HepG2 (cell line): ENCODE data around the gene MVK. TPM values are rescaled to one million over a fixed set of nuclear protein-coding genes. Genes with fewer than 3 reads are reported as not detected.

Experiments used
- CBX1 ChIP-seq: IDR thresholded peaks from one replicate; pipeline ENCODE4 v1.6.1; 2016; ENCODE audit warnings: antibody characterized with exemption, low read depth
- DPF2 ChIP-seq: sonication (generic); formaldehyde crosslinking; IDR thresholded peaks from 2 replicates; pipeline ENCODE4 v1.4.0; 2020; ENCODE audit warnings: mild to moderate bottlenecking, low read depth, missing genetic modification reagents, borderline replicate concordance
- E2F5 ChIP-seq: sonication (generic); formaldehyde crosslinking; conservative IDR thresholded peaks from 2 replicates; pipeline ENCODE4 v1.4.0; 2020; ENCODE audit warnings: missing genetic modification reagents
- ELK4 ChIP-seq: sonication (generic); formaldehyde crosslinking; IDR thresholded peaks from 2 replicates; pipeline ENCODE4 v1.9.0; 2021; ENCODE audit warnings: missing genetic modification reagents, borderline replicate concordance
- GABPA ChIP-seq, 2 experiments: IDR thresholded peaks; 2 replicates each; pipeline ENCODE4 v1.6.1; 2011 to 2016; ENCODE audit warnings: low read depth in 2 of 2, low read length in 1 of 2, missing biosample characterization in 1 of 2, missing genetic modification characterization in 1 of 2
- HMG20B ChIP-seq: conservative IDR thresholded peaks from 2 replicates; pipeline ENCODE4 v1.6.1; 2016; ENCODE audit warnings: missing genetic modification reagents, missing compliant biosample characterization
- IRF9 ChIP-seq: sonication (generic); formaldehyde crosslinking; IDR thresholded peaks from 2 replicates; pipeline ENCODE4 v1.8.0; 2022; ENCODE audit warnings: missing genetic modification reagents, mild to moderate bottlenecking, borderline replicate concordance
- JUN ChIP-seq: sonication (generic); formaldehyde crosslinking; IDR thresholded peaks from 2 replicates; pipeline ENCODE4 v1.4.0; 2020; ENCODE audit warnings: mild to moderate bottlenecking, missing genetic modification reagents
- KDM4B ChIP-seq: sonication (generic); formaldehyde crosslinking; IDR thresholded peaks from 2 replicates; pipeline ENCODE4 v1.4.0; 2020; ENCODE audit warnings: missing genetic modification reagents
- MAFG ChIP-seq: sonication (generic); formaldehyde crosslinking; IDR thresholded peaks from 2 replicates; pipeline ENCODE4 v1.5.1; 2020; ENCODE audit warnings: mild to moderate bottlenecking, missing genetic modification reagents
- MED8 ChIP-seq: sonication (generic); formaldehyde crosslinking; IDR thresholded peaks from 2 replicates; pipeline ENCODE4 v1.8.1; 2023; ENCODE audit warnings: mild to moderate bottlenecking, missing genetic modification reagents; ENCODE audit not compliant: insufficient replicate concordance
- MTA1 ChIP-seq: sonication (generic); formaldehyde crosslinking; IDR thresholded peaks from 2 replicates; pipeline ENCODE4 v1.4.0; 2020; ENCODE audit warnings: missing genetic modification reagents, mild to moderate bottlenecking, borderline replicate concordance
- PHF20 ChIP-seq: sonication (generic); formaldehyde crosslinking; IDR thresholded peaks from 2 replicates; pipeline ENCODE4 v1.5.0; 2020; ENCODE audit warnings: mild to moderate bottlenecking, missing genetic modification reagents
- POLR2A ChIP-seq, 2 experiments: IDR thresholded peaks; 2 replicates each; pipeline ENCODE4 v1.6.1; 2011; ENCODE audit warnings: low read depth in 2 of 2, low read length in 2 of 2, mild to moderate bottlenecking in 1 of 2, moderate library complexity in 1 of 2; ENCODE audit not compliant: insufficient read depth in 1 of 2
- PRPF4 ChIP-seq: fragments of 200-400 bp; formaldehyde crosslinking; IDR thresholded peaks from 2 replicates; pipeline ENCODE4 v1.6.1; 2016; ENCODE audit warnings: low read length, low read depth; ENCODE audit not compliant: poor library complexity, severe bottlenecking
- RORA ChIP-seq: sonication (generic); formaldehyde crosslinking; IDR thresholded peaks from 2 replicates; pipeline ENCODE4 v1.5.0; 2020; ENCODE audit warnings: mild to moderate bottlenecking, missing genetic modification reagents, moderate library complexity
- RXRA ChIP-seq: sonication (generic); formaldehyde crosslinking; IDR thresholded peaks from 2 replicates; pipeline ENCODE4 v1.5.1; 2020; ENCODE audit warnings: missing genetic modification reagents
- SCMH1 ChIP-seq: sonication (generic); formaldehyde crosslinking; IDR thresholded peaks from 2 replicates; pipeline ENCODE4 v1.9.0; 2021; ENCODE audit warnings: missing genetic modification reagents, mild to moderate bottlenecking, borderline replicate concordance
- SOX6 ChIP-seq, 2 experiments: fragments of 450-650 bp in 1 of 2; sonication (generic) in 1 of 2; formaldehyde crosslinking in 1 of 2; IDR thresholded peaks; 2 replicates each; pipeline versions ENCODE4 v1.4.0 to v1.6.1; 2017 to 2020; ENCODE audit warnings: antibody characterized with exemption in 1 of 2, mild to moderate bottlenecking in 1 of 2, missing genetic modification reagents in 1 of 2
- STAG1 ChIP-seq: sonication (generic); formaldehyde crosslinking; IDR thresholded peaks from 2 replicates; pipeline ENCODE4 v1.4.0; 2020; ENCODE audit warnings: missing genetic modification reagents
- XBP1 ChIP-seq: sonication (generic); formaldehyde crosslinking; IDR thresholded peaks from 2 replicates; pipeline ENCODE4 v1.5.0; 2020; ENCODE audit warnings: missing genetic modification reagents
- ZBTB42 ChIP-seq: sonication (generic); formaldehyde crosslinking; IDR thresholded peaks from 2 replicates; pipeline ENCODE4 v1.5.0; 2020; ENCODE audit warnings: mild to moderate bottlenecking, missing genetic modification reagents
- ZEB1 ChIP-seq: IDR thresholded peaks from 2 replicates; pipeline ENCODE4 v1.6.1; 2012; ENCODE audit warnings: mild to moderate bottlenecking, low read depth, inconsistent platforms; ENCODE audit not compliant: insufficient replicate concordance
- ZFP1 ChIP-seq: IDR thresholded peaks from 2 replicates; pipeline ENCODE4 v1.6.1; 2016
- ZNF451 ChIP-seq: sonication (generic); formaldehyde crosslinking; IDR thresholded peaks from 2 replicates; pipeline ENCODE4 v1.5.0; 2020; ENCODE audit warnings: mild to moderate bottlenecking, missing genetic modification reagents
- ZNF501 ChIP-seq: sonication (generic); formaldehyde crosslinking; IDR thresholded peaks from 2 replicates; pipeline ENCODE4 v1.5.1; 2020; ENCODE audit warnings: mild to moderate bottlenecking, moderate library complexity, missing genetic modification reagents
- ZNF567 ChIP-seq: sonication (generic); formaldehyde crosslinking; IDR thresholded peaks from 2 replicates; pipeline ENCODE4 v1.8.1; 2023; ENCODE audit warnings: mild to moderate bottlenecking, missing genetic modification reagents, borderline replicate concordance
- ZSCAN12 ChIP-seq: sonication (generic); formaldehyde crosslinking; IDR thresholded peaks from 2 replicates; pipeline ENCODE4 v1.9.0; 2021; ENCODE audit warnings: mild to moderate bottlenecking, missing genetic modification reagents
- polyA plus RNA-seq, 8 experiments: library from polyadenylated mRNA; depleted of rRNA in 3 of 8; stranded (reverse) in 7 of 8; unstranded in 1 of 8; fragments of >200 nt; fragmentation: Illumina TruSeq in 4 of 8; extraction: Trizol in 4 of 8; gene quantifications; 2 replicates each; pipeline versions ENCODE4 v1.2.1 to v1.2.3, GENCODE V29; 2011 to 2016; ENCODE audit warnings: low read depth in 4 of 8, missing spikeins in 1 of 8, mixed read lengths in 1 of 8; ENCODE audit not compliant: insufficient read depth in 1 of 8
- total RNA-seq, 5 experiments: library from RNA; depleted of rRNA; stranded (reverse); fragments of >200 nt; fragmentation: Illumina TruSeq; extraction: Trizol; gene quantifications; 2 replicates each; pipeline ENCODE4 v1.2.3, GENCODE V29; 2016; ENCODE audit warnings: low read depth in 1 of 5

Gene MVK
- total and polyA plus RNA-seq, 2 of the 13 experiments (the other 11 are each of a cell fraction or from before 2014, with no cell fraction given), result 11.6 to 66.9 TPM

- TF ChIP-seq IRF9 (CRISPR knock-in tag), result peak; percentile 95
- TF ChIP-seq E2F5 (CRISPR knock-in tag), result peak; percentile 73; the same call in 1 of the 2 replicates
- TF ChIP-seq PRPF4, result no peak
- peak; percentile 84 to 86 for TF ChIP-seq POLR2A (IDR thresholded peaks at IDR 0.05; ENCODE audit: insufficient read depth in 1 of 2, low read depth in 2 of 2, low read length in 2 of 2)
- peak; percentile 96 for TF ChIP-seq MTA1 (CRISPR knock-in tag)
- peak; percentile 29; the same call in 1 of the 2 replicates for TF ChIP-seq ZNF451 (CRISPR knock-in tag)
- TF ChIP-seq SOX6 (IDR thresholded peaks at IDR 0.05), result no peak
- peak; percentile 87 for TF ChIP-seq SOX6 (CRISPR knock-in tag; IDR thresholded peaks at IDR 0.05)
- TF ChIP-seq PHF20 (CRISPR knock-in tag), result peak; percentile 71
- 0 out of 2 replicates have a peak, but pooled peaks have one; percentile 56 for TF ChIP-seq ZBTB42 (CRISPR knock-in tag)
- TF ChIP-seq KDM4B (CRISPR knock-in tag), result peak; percentile 73; the same call in 1 of the 2 replicates
- no peak for TF ChIP-seq RORA (CRISPR knock-in tag)
- no peak for TF ChIP-seq SCMH1 (CRISPR knock-in tag)
- peak; percentile 93; the same call in 1 of the 2 replicates for TF ChIP-seq ZNF567 (CRISPR knock-in tag)
- peak; percentile 86 for TF ChIP-seq ZNF501 (CRISPR knock-in tag)
- no peak for TF ChIP-seq ZEB1
- TF ChIP-seq MED8 (CRISPR knock-in tag), result peak; percentile 82
- TF ChIP-seq ELK4 (CRISPR knock-in tag), result no peak
- no peak for TF ChIP-seq GABPA (IDR thresholded peaks at IDR 0.05; ENCODE audit: low read depth, low read length)
- TF ChIP-seq GABPA (CRISPR knock-in tag; IDR thresholded peaks at IDR 0.05; ENCODE audit: low read depth), result peak; percentile 52; the same call in 1 of the 2 replicates
- TF ChIP-seq MAFG (CRISPR knock-in tag), result no peak
- TF ChIP-seq ZSCAN12 (CRISPR knock-in tag), result no peak
- TF ChIP-seq JUN, result peak; percentile 78
- no peak for TF ChIP-seq HMG20B (CRISPR knock-in tag)
- peak; percentile 76 for TF ChIP-seq RXRA (CRISPR knock-in tag)
- TF ChIP-seq XBP1 (CRISPR knock-in tag), result 0 out of 2 replicates have a peak, but pooled peaks have one; percentile 61
- 0 out of 2 replicates have a peak, but pooled peaks have one; percentile 4 for TF ChIP-seq STAG1 (CRISPR knock-in tag)
- TF ChIP-seq CBX1, result no peak
- TF ChIP-seq DPF2 (CRISPR knock-in tag), result 0 out of 2 replicates have a peak, but pooled peaks have one; percentile 37
- no peak; the same call in 1 of the 2 replicates for TF ChIP-seq ZFP1 (CRISPR knock-in tag)
Measured at GRCh38 chr12:109573029-109573913, at the start of gene MVK, which contains the start of gene MMAB (continued).
